Measurements from ENCODE around the gene CEP112.

Gene CEP112

DNA sequence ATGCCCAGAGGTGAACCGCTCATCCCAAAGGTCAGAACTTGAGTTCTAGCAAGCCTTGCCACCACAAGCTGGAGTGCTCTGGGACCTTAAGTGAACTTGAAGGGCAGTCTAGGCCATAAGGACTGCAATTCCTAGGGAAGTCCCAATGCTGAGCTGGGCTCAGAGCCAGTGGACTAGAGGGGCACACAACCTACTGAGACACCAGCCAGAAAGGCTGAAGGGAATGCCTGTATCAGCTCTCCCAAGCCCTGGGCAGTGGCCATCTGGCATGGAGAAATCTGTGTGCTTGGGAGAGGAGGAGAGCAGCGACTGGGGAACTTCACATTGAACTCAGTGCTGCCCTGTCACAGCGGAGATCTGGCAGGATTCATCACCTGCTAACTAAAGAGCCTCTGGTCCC is 201.3 kb downstream of the CEP112 start:
- DNase-seq (ENCODE audit: low read depth in 2 of 2), result no peak

DNA sequence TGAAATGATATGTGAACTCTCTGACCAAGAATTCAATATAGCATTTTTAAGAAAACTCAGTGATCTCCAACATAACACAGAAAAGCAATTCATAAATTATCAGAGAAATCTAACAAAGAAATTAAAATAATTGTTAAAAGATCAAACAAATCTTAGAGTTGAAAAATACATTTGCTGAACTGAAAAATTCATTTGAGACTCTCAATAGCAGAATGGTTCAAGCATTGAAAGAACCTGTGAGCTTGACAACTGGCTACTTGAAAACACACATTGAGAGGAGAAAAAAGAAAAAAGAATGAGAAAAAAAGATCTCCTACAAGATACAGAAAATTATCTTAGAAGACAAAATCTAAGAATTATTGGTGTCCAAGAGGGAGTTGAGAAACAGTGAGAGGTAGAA is 203.5 kb downstream of the CEP112 start:
- no peak for DNase-seq (ENCODE audit: low read depth in 2 of 2)

DNA sequence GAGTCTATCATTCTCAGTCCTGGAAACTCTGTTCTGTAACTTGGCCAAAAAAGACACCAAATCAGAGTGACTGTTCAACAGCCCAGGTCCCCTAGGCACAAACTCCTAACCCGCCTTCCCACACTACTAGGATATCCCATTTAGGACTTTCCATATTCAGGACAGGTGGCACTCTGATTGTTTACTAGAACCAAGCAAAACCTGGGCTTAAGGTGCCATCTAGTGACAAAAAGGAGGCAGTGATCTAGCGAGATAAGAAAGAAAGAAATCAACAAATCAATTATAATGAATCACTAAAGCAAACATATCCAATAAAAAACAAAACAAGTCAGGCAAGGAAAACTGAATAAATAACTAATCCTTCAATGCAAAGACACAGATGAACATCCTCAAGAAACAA is 203.9 kb downstream of the CEP112 start:
- no peak for DNase-seq (ENCODE audit: low read depth in 2 of 2)

DNA sequence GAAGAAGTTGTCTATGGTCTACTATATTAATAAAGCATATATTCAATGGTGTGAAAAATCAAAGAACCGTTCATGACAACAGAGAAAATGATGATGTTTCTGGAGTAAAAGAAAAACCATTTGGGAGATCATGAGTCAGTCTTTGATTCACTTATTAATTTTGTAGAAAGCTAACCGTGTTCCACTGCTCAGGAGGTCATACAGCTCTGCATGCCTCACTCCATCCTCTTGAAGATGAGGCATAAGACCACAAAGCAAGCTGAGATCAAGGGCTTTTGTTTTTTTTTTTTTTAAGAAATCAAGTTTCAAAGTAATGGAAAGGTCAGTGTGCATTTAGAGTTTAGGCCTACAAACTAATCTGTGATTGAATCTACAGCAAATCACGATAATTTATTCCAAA is 206.4 kb downstream of the CEP112 start:
- no peak for DNase-seq (ENCODE audit: low read depth in 2 of 2)

DNA sequence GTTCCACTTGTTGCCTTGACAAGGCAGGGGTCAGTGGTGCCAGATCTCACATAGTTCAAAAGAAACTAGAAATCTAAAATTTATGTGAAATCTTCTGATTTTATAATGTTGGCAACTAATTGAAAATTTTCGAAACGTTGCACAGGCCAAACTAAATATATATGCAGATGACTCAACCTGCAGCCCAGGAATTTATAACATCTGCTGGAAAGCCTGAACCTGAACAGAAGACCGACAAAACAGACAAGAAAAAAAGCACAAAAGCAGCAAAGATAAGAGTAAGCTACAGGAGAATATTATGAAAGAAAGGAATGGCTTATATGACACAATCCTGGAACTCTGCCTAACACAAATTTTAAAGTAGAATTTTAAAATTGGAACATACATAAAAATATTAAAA is 207.6 kb downstream of the CEP112 start:
- DNase-seq (ENCODE audit: low read depth in 2 of 2), result no peak

DNA sequence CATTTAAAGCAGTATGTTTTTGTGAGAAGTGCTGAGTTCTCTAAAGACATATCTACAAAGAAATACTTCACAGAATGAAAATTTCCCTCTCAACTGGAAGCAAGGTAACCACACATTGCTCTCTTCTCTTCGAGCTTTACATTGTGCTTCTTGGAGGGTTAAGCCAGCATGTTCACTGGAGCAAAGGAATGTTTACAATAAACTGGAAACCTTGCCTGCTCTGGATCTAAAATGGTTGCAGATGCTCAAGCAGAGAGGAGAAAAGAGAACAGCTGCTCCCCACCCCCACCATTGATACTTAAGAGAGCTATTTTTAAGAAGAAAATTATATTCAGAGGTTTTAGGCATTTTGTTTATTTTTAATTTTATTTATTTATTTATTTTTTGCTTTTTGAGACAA is 213.1 kb downstream of the CEP112 start:
- no peak for DNase-seq (ENCODE audit: low read depth in 2 of 2)

DNA sequence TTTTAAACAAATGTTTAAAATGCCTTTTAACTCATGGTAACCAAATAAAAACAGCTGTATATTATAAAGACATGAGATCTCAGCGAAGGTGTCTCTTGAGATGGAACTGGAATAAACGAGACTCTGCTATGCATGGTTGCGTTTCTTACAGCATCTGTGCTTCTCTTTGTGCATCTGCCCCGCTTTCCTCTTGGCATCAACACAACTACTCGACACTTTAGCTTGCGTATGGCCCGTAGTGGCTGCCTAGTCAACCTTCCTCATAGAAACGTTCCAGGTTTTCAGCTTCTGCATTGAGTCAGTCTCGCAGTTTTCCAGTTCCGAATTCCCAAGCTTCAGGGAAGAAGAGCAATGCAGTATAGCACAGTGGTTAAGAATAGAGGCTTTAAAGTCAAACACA is 214.9 kb downstream of the CEP112 start:
- no peak for DNase-seq (ENCODE audit: low read depth in 2 of 2)

DNA sequence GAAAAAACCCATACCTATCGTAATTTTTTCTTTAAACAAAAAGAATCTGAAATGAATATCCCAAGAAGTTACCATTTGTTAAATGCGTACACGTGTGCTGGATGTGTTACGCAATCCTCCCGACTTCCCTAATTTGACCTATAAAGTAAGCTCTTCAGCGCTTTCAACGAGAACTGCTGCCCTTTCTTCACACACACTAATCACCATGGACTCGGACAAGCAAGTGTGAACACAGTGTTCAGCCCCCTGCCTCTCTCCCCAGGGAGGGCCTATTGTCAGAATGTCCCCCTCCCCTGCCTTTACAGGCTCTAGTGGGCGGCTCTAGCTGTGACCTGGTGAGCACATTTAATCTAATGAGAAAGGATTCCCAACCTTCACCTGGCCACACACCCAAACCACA is 216.1 kb downstream of the CEP112 start:
- DNase-seq (ENCODE audit: low read depth in 2 of 2), result no peak

DNA sequence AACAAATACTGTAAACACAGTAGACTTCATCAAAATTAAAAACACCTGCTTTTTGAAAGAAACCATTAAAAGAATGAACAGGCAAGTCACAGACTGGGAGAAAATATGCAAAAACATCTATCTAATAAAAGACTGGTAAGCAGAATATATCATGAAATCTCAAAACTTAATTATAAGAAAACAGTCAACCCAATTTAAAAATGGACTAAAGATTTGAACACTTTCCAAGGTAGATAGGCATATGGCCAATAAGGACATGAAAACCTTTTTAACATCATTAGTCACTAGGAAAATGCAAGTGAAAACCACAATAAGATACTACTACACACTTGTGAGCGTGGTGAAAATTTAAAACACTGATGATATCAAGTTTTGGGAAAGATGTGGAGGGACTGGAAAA is 218.7 kb downstream of the CEP112 start:
- no peak for DNase-seq (ENCODE audit: low read depth in 2 of 2)

DNA sequence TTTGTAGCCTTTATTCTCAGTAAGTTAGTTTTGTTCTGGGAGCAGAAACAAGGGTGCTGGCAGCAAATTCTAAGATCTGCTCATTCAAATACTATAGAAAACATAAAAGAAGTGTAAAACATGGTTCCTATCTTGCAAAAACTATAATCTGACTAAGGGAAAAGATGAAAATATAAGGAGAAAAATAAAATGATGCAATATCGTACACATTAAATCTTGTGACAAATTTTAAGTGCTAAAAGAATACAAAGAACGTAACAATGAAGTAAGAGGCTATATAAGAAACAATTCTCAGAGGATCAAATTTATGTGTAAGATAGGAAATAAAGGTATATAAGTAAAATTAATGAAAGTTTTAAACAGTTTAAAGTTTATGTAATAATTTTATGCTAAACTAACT is 224.6 kb downstream of the CEP112 start:
- no peak for DNase-seq (ENCODE audit: low read depth in 2 of 2)

DNA sequence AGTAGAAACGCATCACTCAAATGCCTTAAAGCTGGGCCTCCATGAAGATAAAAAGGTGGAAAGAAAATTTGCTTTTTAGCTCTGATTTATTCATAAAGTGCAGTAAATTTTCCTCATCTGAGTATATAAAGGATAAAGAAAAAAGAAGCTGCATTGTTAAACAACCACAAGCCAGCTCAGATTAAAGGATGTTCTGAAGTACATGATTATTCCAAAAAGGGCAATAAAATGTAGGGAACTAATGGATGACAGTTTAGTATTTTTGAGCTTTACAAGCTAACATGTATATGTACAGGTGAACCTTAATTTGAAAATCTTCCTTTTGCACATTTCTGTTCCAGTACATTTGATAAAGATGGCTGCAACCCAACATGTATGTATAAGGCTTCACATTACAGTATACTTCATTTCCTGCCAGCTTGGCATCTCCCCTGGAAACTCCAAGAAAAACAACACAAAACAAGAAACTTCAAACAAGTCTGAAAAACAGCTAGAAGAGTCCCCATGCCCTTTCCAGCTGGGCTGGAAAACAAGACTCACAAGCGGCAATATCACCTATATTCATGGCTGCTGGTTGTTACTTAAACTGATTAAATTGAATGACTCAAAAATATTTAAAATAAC is 225.7 kb downstream of the CEP112 start:
- no peak for DNase-seq (ENCODE audit: low read depth in 2 of 2)

DNA sequence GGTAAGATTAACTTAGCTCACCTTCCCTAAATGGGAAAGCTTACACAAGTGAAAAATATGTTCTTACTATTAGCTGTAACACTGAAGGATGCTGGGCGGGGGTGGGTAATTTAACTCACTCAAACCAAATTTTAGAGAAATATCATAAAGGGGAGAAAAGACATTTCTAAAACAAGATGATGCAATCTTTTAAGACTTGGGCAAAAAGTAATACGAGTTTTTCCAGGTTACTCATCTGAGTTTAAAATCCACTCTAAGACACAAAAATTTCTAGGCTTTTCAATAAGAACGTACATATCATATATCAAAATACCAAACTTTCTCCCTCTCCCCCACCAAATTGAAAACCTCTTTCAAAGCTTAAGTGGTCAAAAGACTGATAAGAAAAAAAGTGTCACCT is 228.8 kb downstream of the CEP112 start:
- DNase-seq (ENCODE audit: low read depth in 2 of 2), result no peak

DNA sequence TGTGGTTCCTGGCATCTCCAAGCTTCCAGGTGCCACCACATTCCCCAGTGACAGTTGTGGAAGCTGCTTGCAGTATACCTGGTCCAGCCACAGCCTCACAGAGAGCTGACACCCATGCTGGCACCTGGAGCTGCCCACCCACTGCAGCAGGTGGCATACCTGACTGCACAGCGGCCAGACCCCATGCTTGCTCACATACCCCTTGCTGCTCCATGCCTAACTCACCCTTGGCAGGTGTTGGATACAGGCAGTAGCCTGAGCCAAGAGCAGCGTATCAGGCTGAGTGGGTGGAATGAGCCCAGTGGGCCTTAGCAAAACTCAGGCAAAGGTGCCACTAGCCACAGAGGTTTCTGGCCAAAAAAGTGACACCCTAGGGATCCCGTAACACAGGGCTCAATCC is 232.3 kb downstream of the CEP112 start:
- no peak for DNase-seq (ENCODE audit: low read depth in 2 of 2)

DNA sequence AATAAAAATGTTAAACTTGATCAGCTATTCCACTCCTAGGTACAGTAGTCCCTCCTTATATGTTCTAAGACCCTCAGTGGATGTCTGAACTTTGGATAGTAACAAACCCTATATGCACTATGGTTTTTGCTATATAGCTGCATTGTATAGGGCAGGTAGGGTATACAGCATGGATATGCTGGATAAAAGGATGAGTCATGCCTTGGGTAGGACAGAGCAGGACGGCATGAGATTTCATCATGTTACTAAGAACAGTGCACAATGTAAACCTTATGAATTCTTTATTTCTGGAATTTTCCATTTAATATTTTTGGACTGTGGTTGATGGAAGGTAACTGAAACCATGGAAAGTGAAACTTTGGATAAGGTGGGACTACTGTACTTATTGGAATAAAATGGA is 235.1 kb downstream of the CEP112 start:
- no peak for DNase-seq (ENCODE audit: low read depth in 2 of 2)

DNA sequence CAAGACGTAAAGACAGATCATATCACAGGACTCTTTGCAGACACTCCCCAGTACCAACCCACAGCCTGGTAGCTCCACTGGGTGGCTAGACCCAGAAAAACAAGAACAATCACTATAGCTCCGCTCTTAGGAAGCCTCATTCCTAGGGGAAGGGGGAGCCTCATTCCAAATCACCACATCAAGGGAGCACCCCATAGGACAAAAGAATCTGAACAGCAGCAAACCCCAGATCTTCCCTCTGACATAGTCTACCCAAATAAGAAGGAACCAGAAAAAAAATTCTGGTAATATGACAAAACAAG is 237.8 kb downstream of the CEP112 start:
- DNase-seq (ENCODE audit: low read depth in 2 of 2), result no peak

DNA sequence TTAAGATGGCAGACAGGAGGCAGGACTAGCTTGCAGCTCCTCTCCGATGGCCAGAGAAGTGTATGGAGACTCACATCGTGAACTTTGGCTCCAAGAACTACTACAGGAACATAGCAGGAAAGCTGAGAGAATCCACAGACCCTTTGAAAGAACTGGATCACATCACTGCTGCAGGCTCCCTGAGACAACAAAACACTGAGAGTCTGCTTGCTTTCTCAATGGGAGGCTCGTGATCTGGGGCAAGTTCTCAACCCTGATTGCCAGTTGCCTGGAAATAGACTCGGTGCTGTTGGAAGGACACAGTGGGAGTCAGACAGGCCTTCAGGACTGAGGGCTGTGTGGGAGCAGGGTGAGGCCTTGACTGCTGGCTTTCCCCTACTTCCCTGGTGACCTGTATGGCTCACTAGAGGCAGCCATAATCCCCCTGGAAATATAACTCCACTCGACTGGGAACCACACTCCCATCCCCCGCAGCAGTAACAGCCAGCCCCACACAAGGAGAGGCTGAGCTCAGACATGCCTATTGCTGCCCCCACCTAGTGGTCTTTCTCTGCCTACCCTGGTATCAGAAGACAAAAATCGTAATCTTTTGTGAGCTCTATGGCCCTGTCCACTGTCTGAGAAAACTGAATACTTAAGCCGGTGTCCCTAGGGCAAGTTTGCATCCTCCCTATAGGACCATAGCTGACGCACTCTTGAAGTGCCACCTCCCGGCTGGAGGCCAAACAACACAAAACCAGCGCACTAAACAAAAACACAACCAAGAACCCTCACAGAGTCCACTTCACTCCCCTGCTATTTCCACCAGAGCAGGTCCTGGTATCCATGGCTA is 238.4 kb downstream of the CEP112 start:
- no peak for DNase-seq (ENCODE audit: low read depth in 2 of 2)

DNA sequence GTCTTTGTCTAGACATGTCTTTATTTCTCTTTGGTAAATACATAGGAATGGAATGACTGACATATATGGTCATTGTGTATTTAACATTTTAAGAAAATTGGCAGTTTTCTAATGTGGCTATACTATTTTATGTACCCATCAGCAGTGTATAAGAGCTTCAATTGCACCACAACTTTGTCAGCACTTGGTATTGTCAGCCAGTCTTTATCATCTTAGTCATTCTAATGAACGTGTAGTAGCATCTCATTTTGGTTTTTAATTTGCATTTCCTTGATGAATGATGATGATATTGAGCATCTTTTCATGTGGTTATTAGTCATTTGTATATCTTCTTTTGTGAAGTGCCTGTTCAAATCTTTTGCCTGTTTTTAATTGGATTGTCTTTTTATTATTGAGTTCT is 239.3 kb downstream of the CEP112 start:
- DNase-seq (ENCODE audit: low read depth in 2 of 2), result no peak

DNA sequence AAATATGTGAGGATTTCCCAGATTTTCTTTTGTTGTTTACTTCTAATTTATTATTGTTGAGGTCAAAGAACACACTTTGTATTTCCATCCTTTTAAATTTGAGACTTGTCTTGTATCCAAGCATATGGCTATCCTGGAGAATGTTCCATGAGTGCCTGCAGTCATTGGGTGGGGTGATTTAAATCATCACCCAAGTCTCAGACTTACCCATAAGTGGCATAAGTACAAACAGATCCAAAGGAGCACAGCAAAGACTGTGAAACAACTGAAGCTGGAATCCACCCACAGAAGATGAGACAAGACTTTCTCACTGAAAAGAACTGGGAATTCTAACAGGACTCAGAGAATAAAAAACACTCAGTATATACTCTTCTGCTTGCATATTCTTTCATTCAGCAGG is 239.9 kb downstream of the CEP112 start:
- no peak for DNase-seq (ENCODE audit: low read depth in 2 of 2)

DNA sequence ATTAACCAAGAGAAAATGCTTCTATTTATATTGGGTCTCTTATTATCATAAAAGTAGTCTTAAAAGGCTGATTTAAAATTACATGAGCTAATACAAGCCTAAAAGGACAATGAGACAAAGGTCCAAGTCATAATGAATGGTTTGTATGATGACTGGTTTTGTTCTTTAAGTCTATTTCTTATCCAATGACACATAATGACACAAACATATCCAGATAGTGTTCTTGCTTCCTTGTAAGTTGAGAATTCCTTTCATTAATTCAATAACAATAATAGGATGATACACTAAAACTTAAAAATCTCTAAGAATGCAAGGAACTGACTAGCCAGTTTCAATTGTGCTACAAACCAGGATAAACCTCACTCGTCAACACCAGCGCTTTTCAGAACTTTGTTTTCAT is 244.1 kb downstream of the CEP112 start:
- no peak for DNase-seq (ENCODE audit: low read depth in 2 of 2)

DNA sequence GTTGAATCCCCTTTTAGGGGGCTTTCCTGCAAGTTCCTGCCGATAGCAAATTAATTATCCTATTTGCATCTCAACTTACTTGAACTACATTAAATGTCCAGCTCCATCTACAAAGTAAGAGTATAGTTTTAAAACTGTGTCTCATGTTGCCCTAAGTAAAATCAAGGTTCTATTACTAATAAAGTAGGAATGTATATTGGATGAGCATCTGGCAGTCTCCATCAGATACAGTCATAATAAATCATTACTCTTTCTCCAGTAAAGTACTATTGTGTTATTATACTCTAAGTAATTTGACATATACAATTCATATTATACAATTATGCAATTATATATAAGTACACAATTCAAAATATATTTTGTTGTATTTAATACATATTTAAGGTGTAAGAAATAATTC is 249.3 kb downstream of the CEP112 start:
- no peak for DNase-seq (ENCODE audit: low read depth in 2 of 2)

DNA sequence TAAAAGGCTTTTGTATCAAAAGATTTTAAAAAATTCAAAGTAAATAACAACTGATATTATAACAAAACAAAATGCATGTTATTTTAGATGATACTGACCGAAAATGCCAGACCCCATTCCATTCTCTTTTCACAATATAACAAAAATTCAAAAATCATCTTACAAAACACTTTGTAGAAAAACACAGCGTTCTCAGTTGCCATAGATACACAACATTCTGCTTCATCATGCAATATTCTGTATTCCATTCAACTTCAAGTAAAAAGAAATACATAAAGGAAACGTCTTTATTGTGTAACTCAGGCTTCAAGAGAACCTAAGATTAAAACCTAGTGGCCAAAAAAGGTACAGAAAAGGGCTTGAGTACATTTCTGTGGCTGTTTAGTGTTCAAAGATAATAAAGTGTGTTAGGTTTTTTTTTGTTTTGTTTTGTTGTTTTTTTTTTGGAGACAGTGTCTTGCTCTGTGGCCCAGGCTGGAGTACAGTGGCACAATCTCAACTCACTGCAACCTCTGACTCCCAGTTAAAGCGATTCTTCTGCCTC is 250.5 kb downstream of the CEP112 start:
- DNase-seq (ENCODE audit: low read depth in 2 of 2), result no peak

DNA sequence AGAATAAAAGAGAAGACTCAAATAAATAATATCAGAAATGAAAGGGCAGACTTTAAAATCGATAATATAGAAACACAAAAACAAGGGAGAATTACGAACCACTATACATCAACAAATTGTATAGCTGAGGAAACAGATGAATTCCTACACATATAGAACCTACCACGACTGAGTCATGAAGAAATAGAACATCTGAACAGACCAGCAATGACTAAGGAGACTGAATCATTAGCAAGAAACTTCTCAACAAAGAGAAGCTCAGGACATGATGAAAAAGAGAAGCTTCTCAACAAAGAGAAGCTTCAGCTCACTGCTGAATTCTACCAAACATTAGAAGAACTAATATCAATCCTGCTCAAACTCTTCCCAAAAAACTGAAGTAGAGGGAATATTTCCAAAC is 255.9 kb downstream of the CEP112 start:
- DNase-seq (ENCODE audit: low read depth in 2 of 2), result no peak

DNA sequence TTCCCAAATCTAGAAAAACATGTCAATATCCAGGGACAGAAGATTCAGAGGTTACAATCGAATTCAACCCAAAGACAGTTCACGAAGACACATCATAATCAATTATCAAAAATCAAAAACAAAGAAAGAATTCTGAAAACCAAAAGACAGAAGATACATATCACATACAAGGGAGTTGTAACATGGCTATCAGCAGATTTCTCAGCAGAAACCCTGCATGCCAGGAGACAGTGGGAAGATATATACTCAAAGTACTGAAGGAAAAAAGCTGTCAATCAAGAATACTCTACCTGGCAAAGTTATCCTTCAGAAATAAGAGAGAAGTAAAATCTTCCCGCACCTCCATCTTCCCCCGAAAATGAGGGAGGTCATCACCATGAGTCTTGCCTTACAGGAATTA is 258.6 kb downstream of the CEP112 start:
- DNase-seq (ENCODE audit: low read depth in 2 of 2), result no peak
